Measurements from ENCODE around the gene TMPRSS4. TPM values are rescaled to one million over a fixed set of nuclear protein-coding genes. Genes with fewer than 3 reads are reported as not detected.
A peak's percentile ranks its signal among the peaks of the same experiment; 100 is the strongest.

TMPRSS4 gene
- total and polyA plus RNA-seq, 2 experiments from 2014 or later, result 0.10 to 0.58 TPM

GRCh38 chr11:118126082-118126838, 49.4 kb downstream of the TMPRSS4 start:
- ATAC-seq (no peak; the same call in 2 of the 3 replicates), DNase-seq (ENCODE audit: low spot score) (no peak)
- Histone ChIP-seq H3K9me2 (ENCODE audit: insufficient read depth) (no peaks in the 10 kb centered on the region), H3K36me3 (ENCODE audit: insufficient read depth) (no peaks in the 10 kb centered on the region), H3K4me1 (ENCODE audit: insufficient read depth) (no peaks in the 10 kb centered on the region), H3K27ac (ENCODE audit: low read depth) (no peak overlapping the region), H4K20me1 (replicated peaks; ENCODE audit: insufficient read depth) (no peaks in the 10 kb centered on the region), H3K4me3 (no peak overlapping the region), H3F3A (replicated peaks; ENCODE audit: low read depth) (no peaks in the 10 kb centered on the region), H3K79me2 (replicated peaks; ENCODE audit: insufficient read depth) (no peaks in the 10 kb centered on the region), H3K4me2 (no peak overlapping the region), H3K27me3 (ENCODE audit: insufficient read depth) (no peaks in the 10 kb centered on the region), H2AFZ (peak overlapping the region; percentile 76)
- Mint-ChIP-seq H3K4me1 (peaks cover 4% of the 10 kb centered on the region; the same call in 2 of the 3 replicates), H3K27me3 (ENCODE audit: insufficient read depth, low read depth, poor library complexity) (peaks cover 5% of the 10 kb centered on the region), H3K36me3 (ENCODE audit: low read depth) (no peaks in the 10 kb centered on the region), H3K4me3 (no peak overlapping the region), H3K27ac (peak overlapping the region; percentile 63), H3K9me3 (no peaks in the 10 kb centered on the region)
- TF ChIP-seq ZNF114 (CRISPR knock-in tag; IDR thresholded peaks at IDR 0.05) (no peak), STAT1 (IDR thresholded peaks at IDR 0.05; ENCODE audit: unreplicated experiment) (no peak), POLR2AphosphoS5 (IDR thresholded peaks at IDR 0.05; ENCODE audit: low read depth) (peak; percentile 62), CTCF (conservative IDR thresholded peaks at IDR 0.05; ENCODE audit: low read depth in 2 of 2) (no peak), EZH2 (IDR thresholded peaks at IDR 0.05; ENCODE audit: low read depth, unreplicated experiment) (no peak), ZNF331 (CRISPR knock-in tag; IDR thresholded peaks at IDR 0.05; ENCODE audit: low read depth) (no peak)

- H4K20me1 ChIP-seq (replicated peaks; ENCODE audit: insufficient read depth), result no peaks in the 10 kb centered on the region
- H3K9me2 ChIP-seq (ENCODE audit: insufficient read depth), result no peaks in the 10 kb centered on the region
- H3K9me3 Mint-ChIP-seq, result no peaks in the 10 kb centered on the region
- H3F3A ChIP-seq (replicated peaks; ENCODE audit: low read depth), result no peaks in the 10 kb centered on the region
- TF ChIP-seq, protein P1, sequence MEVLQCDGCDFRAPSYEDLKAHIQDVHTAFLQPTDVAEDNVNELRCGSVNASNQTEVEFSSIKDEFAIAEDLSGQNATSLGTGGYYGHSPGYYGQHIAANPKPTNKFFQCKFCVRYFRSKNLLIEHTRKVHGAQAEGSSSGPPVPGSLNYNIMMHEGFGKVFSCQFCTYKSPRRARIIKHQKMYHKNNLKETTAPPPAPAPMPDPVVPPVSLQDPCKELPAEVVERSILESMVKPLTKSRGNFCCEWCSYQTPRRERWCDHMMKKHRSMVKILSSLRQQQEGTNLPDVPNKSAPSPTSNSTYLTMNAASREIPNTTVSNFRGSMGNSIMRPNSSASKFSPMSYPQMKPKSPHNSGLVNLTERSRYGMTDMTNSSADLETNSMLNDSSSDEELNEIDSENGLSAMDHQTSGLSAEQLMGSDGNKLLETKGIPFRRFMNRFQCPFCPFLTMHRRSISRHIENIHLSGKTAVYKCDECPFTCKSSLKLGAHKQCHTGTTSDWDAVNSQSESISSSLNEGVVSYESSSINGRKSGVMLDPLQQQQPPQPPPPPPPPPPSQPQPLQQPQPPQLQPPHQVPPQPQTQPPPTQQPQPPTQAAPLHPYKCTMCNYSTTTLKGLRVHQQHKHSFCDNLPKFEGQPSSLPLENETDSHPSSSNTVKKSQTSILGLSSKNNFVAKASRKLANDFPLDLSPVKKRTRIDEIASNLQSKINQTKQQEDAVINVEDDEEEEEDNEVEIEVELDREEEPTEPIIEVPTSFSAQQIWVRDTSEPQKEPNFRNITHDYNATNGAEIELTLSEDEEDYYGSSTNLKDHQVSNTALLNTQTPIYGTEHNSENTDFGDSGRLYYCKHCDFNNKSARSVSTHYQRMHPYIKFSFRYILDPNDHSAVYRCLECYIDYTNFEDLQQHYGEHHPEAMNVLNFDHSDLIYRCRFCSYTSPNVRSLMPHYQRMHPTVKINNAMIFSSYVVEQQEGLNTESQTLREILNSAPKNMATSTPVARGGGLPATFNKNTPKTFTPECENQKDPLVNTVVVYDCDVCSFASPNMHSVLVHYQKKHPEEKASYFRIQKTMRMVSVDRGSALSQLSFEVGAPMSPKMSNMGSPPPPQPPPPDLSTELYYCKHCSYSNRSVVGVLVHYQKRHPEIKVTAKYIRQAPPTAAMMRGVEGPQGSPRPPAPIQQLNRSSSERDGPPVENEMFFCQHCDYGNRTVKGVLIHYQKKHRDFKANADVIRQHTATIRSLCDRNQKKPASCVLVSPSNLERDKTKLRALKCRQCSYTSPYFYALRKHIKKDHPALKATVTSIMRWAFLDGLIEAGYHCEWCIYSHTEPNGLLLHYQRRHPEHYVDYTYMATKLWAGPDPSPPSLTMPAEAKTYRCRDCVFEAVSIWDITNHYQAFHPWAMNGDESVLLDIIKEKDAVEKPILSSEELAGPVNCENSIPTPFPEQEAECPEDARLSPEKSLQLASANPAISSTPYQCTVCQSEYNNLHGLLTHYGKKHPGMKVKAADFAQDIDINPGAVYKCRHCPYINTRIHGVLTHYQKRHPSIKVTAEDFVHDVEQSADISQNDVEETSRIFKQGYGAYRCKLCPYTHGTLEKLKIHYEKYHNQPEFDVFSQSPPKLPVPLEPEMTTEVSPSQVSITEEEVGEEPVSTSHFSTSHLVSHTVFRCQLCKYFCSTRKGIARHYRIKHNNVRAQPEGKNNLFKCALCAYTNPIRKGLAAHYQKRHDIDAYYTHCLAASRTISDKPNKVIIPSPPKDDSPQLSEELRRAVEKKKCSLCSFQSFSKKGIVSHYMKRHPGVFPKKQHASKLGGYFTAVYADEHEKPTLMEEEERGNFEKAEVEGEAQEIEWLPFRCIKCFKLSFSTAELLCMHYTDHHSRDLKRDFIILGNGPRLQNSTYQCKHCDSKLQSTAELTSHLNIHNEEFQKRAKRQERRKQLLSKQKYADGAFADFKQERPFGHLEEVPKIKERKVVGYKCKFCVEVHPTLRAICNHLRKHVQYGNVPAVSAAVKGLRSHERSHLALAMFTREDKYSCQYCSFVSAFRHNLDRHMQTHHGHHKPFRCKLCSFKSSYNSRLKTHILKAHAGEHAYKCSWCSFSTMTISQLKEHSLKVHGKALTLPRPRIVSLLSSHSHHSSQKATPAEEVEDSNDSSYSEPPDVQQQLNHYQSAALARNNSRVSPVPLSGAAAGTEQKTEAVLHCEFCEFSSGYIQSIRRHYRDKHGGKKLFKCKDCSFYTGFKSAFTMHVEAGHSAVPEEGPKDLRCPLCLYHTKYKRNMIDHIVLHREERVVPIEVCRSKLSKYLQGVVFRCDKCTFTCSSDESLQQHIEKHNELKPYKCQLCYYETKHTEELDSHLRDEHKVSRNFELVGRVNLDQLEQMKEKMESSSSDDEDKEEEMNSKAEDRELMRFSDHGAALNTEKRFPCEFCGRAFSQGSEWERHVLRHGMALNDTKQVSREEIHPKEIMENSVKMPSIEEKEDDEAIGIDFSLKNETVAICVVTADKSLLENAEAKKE (CRISPR knock-in tag; IDR thresholded peaks at IDR 0.05), result no peak
- no peak for TF ChIP-seq CREB1 (CRISPR knock-in tag; IDR thresholded peaks at IDR 0.05; ENCODE audit: low read depth)
- H3K27ac Mint-ChIP-seq, result no peak overlapping the region
- peaks cover 4% of the 10 kb centered on the region; the same call in 2 of the 3 replicates for H3K4me1 Mint-ChIP-seq
- no peaks in the 10 kb centered on the region for H3K27me3 ChIP-seq (ENCODE audit: insufficient read depth)
- no peaks in the 10 kb centered on the region for H3K36me3 Mint-ChIP-seq (ENCODE audit: low read depth)
- no peak overlapping the region for H3K4me3 ChIP-seq
- no peak overlapping the region for H3K4me2 ChIP-seq
- peaks cover 5% of the 10 kb centered on the region for H3K27me3 Mint-ChIP-seq (ENCODE audit: insufficient read depth, low read depth, poor library complexity)
- H3K4me3 Mint-ChIP-seq, result no peak overlapping the region
- ATAC-seq (no peak), DNase-seq (ENCODE audit: low spot score) (no peak)
- H3K4me1 ChIP-seq (ENCODE audit: insufficient read depth), result no peaks in the 10 kb centered on the region
- H3K36me3 ChIP-seq (ENCODE audit: insufficient read depth), result no peaks in the 10 kb centered on the region
- no peaks in the 10 kb centered on the region for H3K79me2 ChIP-seq (replicated peaks; ENCODE audit: insufficient read depth)
- peak overlapping the region; percentile 23; the same call in 1 of the 2 replicates for H2AFZ ChIP-seq
- no peak overlapping the region for H3K27ac ChIP-seq (ENCODE audit: low read depth)
Observed at GRCh38 chr11:118128310-118128709, 51.4 kb downstream of the TMPRSS4 start.
